RPMI8226 (cell line): ENCODE measurements around the gene UBE2V1.
"Not testable (repeated sequence)": the region's sequence is repeated elsewhere in the genome, so short reads cannot be mapped to it uniquely, and the experiment has no call there.

Source experiments
- DNase-seq: peaks from one replicate; pipeline ENCODE4 v3.0.0-alpha.2; 2015

Gene UBE2V1

GRCh38 chr20:50112512-50113419 is at the start of gene UBE2V1:
UBE2V1 (minus strand) TSS chr20:50113150; CDS start chr20:50113128, 22 bp downstream.
- peak; percentile 90 for DNase-seq

GRCh38 chr20:50161494-50161893 is 48.5 kb upstream of the UBE2V1 start:
- DNase-seq = not testable (repeated sequence)

- DNase-seq = peak; percentile 93
These were observed 40.8 kb upstream of the UBE2V1 start, which contains the start of gene PEDS1 for GRCh38 chr20:50153500-50154377. PEDS1 (minus strand) TSS chr20:50153723; CDS start chr20:50153637, 86 bp downstream.

- DNase-seq = peak; percentile 21
These were observed 40.2 kb upstream of the UBE2V1 start for GRCh38 chr20:50153153-50153499.

GRCh38 chr20:50152394-50153152 is 39.6 kb upstream of the UBE2V1 start:
- DNase-seq = no peak

- no peak for DNase-seq
These were observed 38.2 kb upstream of the UBE2V1 start for GRCh38 chr20:50151034-50151743.

- DNase-seq = no peak
These were observed 36.7 kb upstream of the UBE2V1 start for GRCh38 chr20:50149481-50150254.

- DNase-seq = no peak
These were observed 34.0 kb upstream of the UBE2V1 start for GRCh38 chr20:50146732-50147662.

GRCh38 chr20:50146214-50146613 is 33.3 kb upstream of the UBE2V1 start:
- no peak for DNase-seq

- DNase-seq = no peak
These were observed 32.6 kb upstream of the UBE2V1 start for GRCh38 chr20:50145566-50145965.

GRCh38 chr20:50144362-50144761 is 31.4 kb upstream of the UBE2V1 start:
- DNase-seq = no peak

GRCh38 chr20:50142812-50143211 is 29.9 kb upstream of the UBE2V1 start:
- no peak for DNase-seq

- no peak for DNase-seq
These were observed 29.0 kb upstream of the UBE2V1 start for GRCh38 chr20:50141811-50142561.

GRCh38 chr20:50141018-50141675 is 28.2 kb upstream of the UBE2V1 start:
- no peak for DNase-seq

- DNase-seq = no peak
These were observed 27.4 kb upstream of the UBE2V1 start for GRCh38 chr20:50140339-50140859.

GRCh38 chr20:50138479-50139393 is 25.8 kb upstream of the UBE2V1 start:
- no peak for DNase-seq

GRCh38 chr20:50138120-50138478 is 25.1 kb upstream of the UBE2V1 start:
- no peak for DNase-seq

GRCh38 chr20:50137702-50138101 is 24.8 kb upstream of the UBE2V1 start:
- not testable (repeated sequence) for DNase-seq
